Peyer's patch (tissue), 4 donors: ENCODE data around the gene DDX31. TPM values are rescaled to one million over a fixed set of nuclear protein-coding genes. Genes with fewer than 3 reads are reported as not detected.

Experiments
- DNase-seq, 3 donors: peaks; one replicate each; pipeline ENCODE4 v3.0.0-alpha.2; 2017 to 2019
- H3K27ac ChIP-seq, 4 donors: fragments of 200-600 bp; sonication (generic); one replicate each; pipeline ENCODE4 v1.5.1; 2016 to 2019
- H3K27me3 ChIP-seq, 2 donors: fragments of 200-600 bp; sonication (generic); one replicate each; pipeline ENCODE4 v1.5.1; 2019
- H3K36me3 ChIP-seq, 3 donors: fragments of 200-600 bp; sonication (generic); one replicate each; pipeline ENCODE4 v1.5.1; 2016 to 2019
- H3K4me1 ChIP-seq, 4 donors: fragments of 200-600 bp; sonication (generic); one replicate each; pipeline ENCODE4 v1.5.1; 2016 to 2019
- H3K4me3 ChIP-seq, 4 donors: fragments of 200-600 bp; sonication (generic); 1 replicate in 3 of 4; 2 replicates in 1 of 4; pipeline ENCODE4 v1.5.1; 2016 to 2019; ENCODE audit warnings: mild to moderate bottlenecking in 1 of 4
- H3K9me3 ChIP-seq, 4 donors: fragments of 200-600 bp; sonication (generic); one replicate each; pipeline ENCODE4 v1.5.1; 2016 to 2019; ENCODE audit warnings: mild to moderate bottlenecking in 1 of 4
- CTCF ChIP-seq, 6 experiments: fragments of 450-650 bp in 4 of 6; fragments of 200-600 bp in 2 of 6; sonication (generic) in 1 of 6; IDR thresholded peaks; one replicate each; pipeline ENCODE4 v1.5.1; 2017 to 2019; ENCODE audit warnings: antibody characterized with exemption in 6 of 6, mild to moderate bottlenecking in 3 of 6, moderate library complexity in 1 of 6
- POLR2A ChIP-seq, 2 donors: fragments of 450-650 bp; IDR thresholded peaks; one replicate each; pipeline ENCODE4 v1.5.1; 2017; ENCODE audit warnings: antibody characterized with exemption in 2 of 2, mild to moderate bottlenecking in 2 of 2, moderate library complexity in 2 of 2
- total RNA-seq, 4 donors: library from RNA; depleted of rRNA; stranded (reverse); fragments of >200 nt; gene quantifications; one replicate each; pipeline ENCODE4 v1.1.0, GENCODE V29; 2016

DDX31 gene
- total RNA-seq, 4 donors from 2014 or later = 4.9 to 14.0 (median 9.0) TPM

- H3K4me1 ChIP-seq = peaks cover 0 to 17% (median 7%) of the 10 kb centered on the region in 4 donors
- H3K36me3 ChIP-seq = peaks cover 0 to 8% (median 0%) of the 10 kb centered on the region in 3 donors
- no peak for TF ChIP-seq CTCF (IDR thresholded peaks at IDR 0.05)
- TF ChIP-seq POLR2A (IDR thresholded peaks at IDR 0.05) = no peak
- DNase-seq = no peak
- H3K9me3 ChIP-seq = no peaks in the 10 kb centered on the region
- no peak overlapping the region for H3K4me3 ChIP-seq
- peaks cover 0 to 59% of the 10 kb centered on the region in 2 donors for H3K27me3 ChIP-seq
- no peak overlapping the region for H3K27ac ChIP-seq
Measured at GRCh38 chr9:132590037-132590317, 79.8 kb downstream of the DDX31 start.

- H3K27ac ChIP-seq = no peak overlapping the region
- TF ChIP-seq POLR2A (IDR thresholded peaks at IDR 0.05) (no peak), CTCF (IDR thresholded peaks at IDR 0.05) (no peak)
- peaks cover 0 to 17% (median 7%) of the 10 kb centered on the region in 4 donors for H3K4me1 ChIP-seq
- H3K9me3 ChIP-seq = no peaks in the 10 kb centered on the region
- no peak overlapping the region for H3K4me3 ChIP-seq
- peaks cover 0 to 64% of the 10 kb centered on the region in 2 donors for H3K27me3 ChIP-seq
- DNase-seq = no peak
- H3K36me3 ChIP-seq = peaks cover 0 to 3% (median 0%) of the 10 kb centered on the region in 3 donors
Measured at GRCh38 chr9:132589148-132590036, 80.4 kb downstream of the DDX31 start.

- no peak for DNase-seq
- Histone ChIP-seq H3K4me1 (peaks cover 0 to 17% (median 7%) of the 10 kb centered on the region in 4 donors), H3K36me3 (no peaks in the 10 kb centered on the region), H3K27ac (no peak overlapping the region), H3K4me3 (no peak overlapping the region), H3K9me3 (no peaks in the 10 kb centered on the region), H3K27me3 (peaks cover 0 to 69% of the 10 kb centered on the region in 2 donors)
- TF ChIP-seq POLR2A (IDR thresholded peaks at IDR 0.05) (no peak), CTCF (IDR thresholded peaks at IDR 0.05) (no peak)
Measured at GRCh38 chr9:132588501-132589147, 81.2 kb downstream of the DDX31 start.

- DNase-seq = no peak
- H3K36me3 ChIP-seq = no peaks in the 10 kb centered on the region
- H3K9me3 ChIP-seq = peaks cover 0 to under 1% (median 0%) of the 10 kb centered on the region in 4 donors
- TF ChIP-seq CTCF (IDR thresholded peaks at IDR 0.05) (no peak), POLR2A (IDR thresholded peaks at IDR 0.05) (no peak)
- no peak overlapping the region for H3K27ac ChIP-seq
- no peak overlapping the region for H3K4me3 ChIP-seq
- peaks cover 0 to 74% of the 10 kb centered on the region in 2 donors for H3K27me3 ChIP-seq
- peaks cover 0 to 17% (median 7%) of the 10 kb centered on the region in 4 donors for H3K4me1 ChIP-seq
Measured at GRCh38 chr9:132588098-132588497, 81.7 kb downstream of the DDX31 start.

- no peak for TF ChIP-seq POLR2A (IDR thresholded peaks at IDR 0.05)
- TF ChIP-seq CTCF (IDR thresholded peaks at IDR 0.05) = no peak
- no peak overlapping the region for H3K27ac ChIP-seq
Measured at GRCh38 chr9:132587592-132587955, 82.2 kb downstream of the DDX31 start.

More at GRCh38 chr9:132587592-132587955, 82.2 kb downstream of the DDX31 start:
- H3K27me3 ChIP-seq = peaks cover 0 to 79% of the 10 kb centered on the region in 2 donors
- H3K4me3 ChIP-seq = no peak overlapping the region
- no peaks in the 10 kb centered on the region for H3K36me3 ChIP-seq
- no peak for DNase-seq
- H3K9me3 ChIP-seq = peaks cover 0 to 6% (median 0%) of the 10 kb centered on the region in 4 donors
- H3K4me1 ChIP-seq = peaks cover 0 to 17% (median 7%) of the 10 kb centered on the region in 4 donors
